SK-N-SH (cell line): Measurements from ENCODE around the gene PIP4P1.

ENCODE experiments used
- CTCF ChIP-seq: fragments of 200-600 bp; sonication (generic); IDR thresholded peaks from 2 replicates; pipeline ENCODE4 v1.6.1; 2017; ENCODE audit warnings: antibody characterized with exemption, mild to moderate bottlenecking, moderate library complexity
- EZH2phosphoT487 ChIP-seq: fragments of 200-600 bp; sonication (generic); IDR thresholded peaks from 2 replicates; pipeline ENCODE4 v1.6.1; 2017; ENCODE audit warnings: low read depth, mixed run types, mild to moderate bottlenecking, antibody characterized with exemption, moderate library complexity, borderline replicate concordance
- GABPA ChIP-seq: IDR thresholded peaks from 2 replicates; pipeline ENCODE4 v1.4.0; 2012; ENCODE audit warnings: low read depth, mild to moderate bottlenecking
- JUND ChIP-seq: IDR thresholded peaks from 2 replicates; pipeline ENCODE4 v1.4.0; 2012
- MXI1 ChIP-seq: IDR thresholded peaks from 2 replicates; pipeline ENCODE4 v1.6.1; 2012; ENCODE audit warnings: mild to moderate bottlenecking, low read depth, low read length, improper control_type of control experiment
- RAD21 ChIP-seq: IDR thresholded peaks from 2 replicates; pipeline ENCODE4 v1.6.1; 2012; ENCODE audit warnings: mild to moderate bottlenecking, low read length
- SMC3 ChIP-seq: IDR thresholded peaks from 2 replicates; pipeline ENCODE4 v1.6.1; 2012; ENCODE audit warnings: low read depth, low read length, improper control_type of control experiment
- TAF1 ChIP-seq: IDR thresholded peaks from 2 replicates; pipeline ENCODE4 v1.6.1; 2012; ENCODE audit warnings: low read depth, mild to moderate bottlenecking, low read length, moderate library complexity, borderline replicate concordance
- YY1 ChIP-seq: IDR thresholded peaks from 2 replicates; pipeline ENCODE4 v1.4.0; 2012; ENCODE audit warnings: low read depth, mild to moderate bottlenecking

GRCh38 chr14:20499108-20499507, 37.9 kb upstream of the PIP4P1 start:
- TF ChIP-seq TAF1 (no peak), CTCF (no peak), YY1 (no peak), MXI1 (no peak), SMC3 (no peak), JUND (no peak), GABPA (no peak), RAD21 (no peak), EZH2phosphoT487 (no peak)
